HEK293 (cell line): ENCODE results near the gene BEND6.
A peak's percentile ranks its signal among the peaks of the same experiment; 100 is the strongest.

Experiments
- CTCF ChIA-PET: fragments of 350-600 bp; formaldehyde crosslinking; extraction: SDS; loops from one replicate; lab custom pipeline; 2021; ENCODE audit warnings: antibody characterized with exemption; lab: Yijun Ruan, JAX
- POLR2A ChIA-PET: fragments of 300-600 bp; formaldehyde crosslinking; extraction: SDS; loops from one replicate; lab custom pipeline; 2020; ENCODE audit warnings: antibody characterized with exemption, inconsistent platforms; lab: Yijun Ruan, JAX
- H3K27ac ChIP-seq: fragments of 200-500 bp; sonication (Bioruptor generic); 2 replicates; pipeline ENCODE4 v1.5.1; 2014; ENCODE audit warnings: low read depth, low read length, control low read depth, inconsistent platforms; ENCODE audit errors: extremely low read depth
- H3K36me3 ChIP-seq, 2 experiments: fragments of 200-500 bp in 1 of 2; sonication (Bioruptor generic) in 1 of 2; 1 replicate in 1 of 2; 2 replicates in 1 of 2; pipeline ENCODE4 v1.5.1; 2014 to 2017; ENCODE audit warnings: inconsistent platforms in 2 of 2, low read length in 2 of 2; ENCODE audit not compliant: control insufficient read depth in 2 of 2, insufficient read depth in 1 of 2
- H3K4me1 ChIP-seq: fragments of 200-500 bp; sonication (Bioruptor generic); 2 replicates; pipeline ENCODE4 v1.5.1; 2014; ENCODE audit warnings: mild to moderate bottlenecking, low read length, inconsistent platforms; ENCODE audit not compliant: control insufficient read depth, insufficient read depth
- H3K4me3 ChIP-seq: 2 replicates; pipeline ENCODE4 v1.5.1; 2011; ENCODE audit warnings: low read depth, mild to moderate bottlenecking, control low read depth, low read length, moderate library complexity
- H3K9me3 ChIP-seq: fragments of 200-500 bp; sonication (Bioruptor generic); 2 replicates; pipeline ENCODE4 v1.5.1; 2014; ENCODE audit warnings: low read depth, low read length, inconsistent platforms; ENCODE audit not compliant: control insufficient read depth, insufficient read depth
- GLIS1 ChIP-seq: fragments of 450-650 bp; formaldehyde crosslinking; IDR thresholded peaks from 2 replicates; pipeline ENCODE4 v1.5.1; 2016; ENCODE audit warnings: missing biosample characterization, missing genetic modification characterization
- KLF16 ChIP-seq: fragments of 450-650 bp; formaldehyde crosslinking; IDR thresholded peaks from 2 replicates; pipeline ENCODE4 v1.5.1; 2017; ENCODE audit warnings: missing biosample characterization, missing genetic modification characterization
- PRDM1 ChIP-seq: fragments of 450-650 bp; formaldehyde crosslinking; IDR thresholded peaks from 2 replicates; pipeline ENCODE4; 2016; ENCODE audit warnings: missing biosample characterization, missing genetic modification characterization
- PRDM10 ChIP-seq: fragments of 450-650 bp; formaldehyde crosslinking; IDR thresholded peaks from 2 replicates; pipeline ENCODE4 v1.5.1; 2016; ENCODE audit warnings: missing biosample characterization, missing genetic modification characterization
- PRDM6 ChIP-seq: fragments of 450-650 bp; formaldehyde crosslinking; IDR thresholded peaks from 2 replicates; pipeline ENCODE4 v1.5.1; 2017; ENCODE audit warnings: missing biosample characterization, missing genetic modification characterization
- SCRT1 ChIP-seq: fragments of 450-650 bp; formaldehyde crosslinking; IDR thresholded peaks from 2 replicates; pipeline ENCODE4 v1.5.1; 2016; ENCODE audit warnings: missing biosample characterization, missing genetic modification characterization, borderline replicate concordance
- TCF7L2 ChIP-seq: IDR thresholded peaks from 2 replicates; pipeline ENCODE4 v1.6.1; 2011; ENCODE audit warnings: low read depth, mild to moderate bottlenecking, inconsistent platforms, low read length, moderate library complexity, borderline replicate concordance
- ZBTB1 ChIP-seq: fragments of 450-650 bp; formaldehyde crosslinking; IDR thresholded peaks from 2 replicates; pipeline ENCODE4 v1.5.1; 2016; ENCODE audit warnings: missing biosample characterization, missing genetic modification characterization
- ZNF133 ChIP-seq: fragments of 450-650 bp; formaldehyde crosslinking; IDR thresholded peaks from 2 replicates; pipeline ENCODE4 v1.5.1; 2016; ENCODE audit warnings: missing biosample characterization, missing genetic modification characterization
- ZNF155 ChIP-seq: fragments of 450-650 bp; formaldehyde crosslinking; IDR thresholded peaks from 2 replicates; pipeline ENCODE4 v1.5.1; 2016; ENCODE audit warnings: missing biosample characterization, missing genetic modification characterization
- ZNF157 ChIP-seq: fragments of 450-650 bp; formaldehyde crosslinking; IDR thresholded peaks from 2 replicates; pipeline ENCODE4 v1.5.1; 2016; ENCODE audit warnings: missing biosample characterization, missing genetic modification characterization
- ZNF214 ChIP-seq: fragments of 450-650 bp; formaldehyde crosslinking; IDR thresholded peaks from 2 replicates; pipeline ENCODE4 v1.5.1; 2017; ENCODE audit warnings: missing biosample characterization, mild to moderate bottlenecking, missing genetic modification characterization, borderline replicate concordance
- ZNF23 ChIP-seq: fragments of 450-650 bp; formaldehyde crosslinking; IDR thresholded peaks from 2 replicates; pipeline ENCODE4 v1.5.1; 2016; ENCODE audit warnings: missing biosample characterization, missing genetic modification characterization, borderline replicate concordance
- ZNF335 ChIP-seq: fragments of 450-650 bp; formaldehyde crosslinking; conservative IDR thresholded peaks from 2 replicates; pipeline ENCODE4 v1.5.1; 2016; ENCODE audit warnings: missing biosample characterization, missing genetic modification characterization
- ZNF350 ChIP-seq: fragments of 450-650 bp; formaldehyde crosslinking; IDR thresholded peaks from 2 replicates; pipeline ENCODE4 v1.5.0; 2017; ENCODE audit warnings: missing biosample characterization, mild to moderate bottlenecking, missing genetic modification characterization
- ZNF394 ChIP-seq: fragments of 450-650 bp; formaldehyde crosslinking; IDR thresholded peaks from 2 replicates; pipeline ENCODE4 v1.5.1; 2016; ENCODE audit warnings: missing biosample characterization, missing genetic modification characterization, mild to moderate bottlenecking, moderate library complexity, borderline replicate concordance
- ZNF404 ChIP-seq: fragments of 450-650 bp; formaldehyde crosslinking; IDR thresholded peaks from 2 replicates; pipeline ENCODE4 v1.5.1; 2017; ENCODE audit warnings: missing biosample characterization, missing genetic modification characterization
- ZNF488 ChIP-seq: fragments of 450-650 bp; formaldehyde crosslinking; IDR thresholded peaks from 2 replicates; pipeline ENCODE4 v1.5.1; 2016; ENCODE audit warnings: missing biosample characterization, missing genetic modification characterization
- ZNF560 ChIP-seq: fragments of 450-650 bp; formaldehyde crosslinking; IDR thresholded peaks from 2 replicates; pipeline ENCODE4 v1.5.1; 2017; ENCODE audit warnings: missing biosample characterization, missing genetic modification characterization, borderline replicate concordance
- ZNF658 ChIP-seq: fragments of 450-650 bp; formaldehyde crosslinking; IDR thresholded peaks from 2 replicates; pipeline ENCODE4; 2016; ENCODE audit warnings: missing biosample characterization, missing genetic modification characterization
- ZNF660 ChIP-seq: fragments of 450-650 bp; IDR thresholded peaks from 2 replicates; pipeline ENCODE4 v1.5.1; 2018; ENCODE audit warnings: missing biosample characterization, mild to moderate bottlenecking, missing genetic modification characterization
- ZNF76 ChIP-seq: fragments of 450-650 bp; formaldehyde crosslinking; IDR thresholded peaks from 2 replicates; pipeline ENCODE4; 2016; ENCODE audit warnings: low read depth, missing biosample characterization, missing genetic modification characterization, borderline replicate concordance
- ZNF785 ChIP-seq: fragments of 450-650 bp; formaldehyde crosslinking; IDR thresholded peaks from 2 replicates; pipeline ENCODE4 v1.5.1; 2016; ENCODE audit warnings: missing biosample characterization, missing genetic modification characterization
- ZSCAN4 ChIP-seq: fragments of 450-650 bp; formaldehyde crosslinking; IDR thresholded peaks from 2 replicates; pipeline ENCODE4 v1.5.1; 2017; ENCODE audit warnings: missing biosample characterization, missing genetic modification characterization

Gene BEND6

GRCh38 chr6:56940463-56940862, 14.4 kb upstream of the BEND6 start:
- POLR2A ChIA-PET, result no interaction called here

GRCh38 chr6:56940977-56941376, 13.9 kb upstream of the BEND6 start:
- H3K9me3 ChIP-seq, result no peaks in the 10 kb centered on the region
- TF ChIP-seq PRDM1 (tag by site-specific recombination) (no peak), ZNF350 (tag by site-specific recombination) (no peak), ZNF23 (tag by site-specific recombination) (no peak), KLF16 (no peak), ZNF785 (tag by site-specific recombination) (no peak), ZNF133 (tag by site-specific recombination) (no peak), ZNF214 (tag by site-specific recombination) (no peak), ZNF157 (no peak)
- ChIA-PET CTCF (interaction anchor here (0.6 to 1.7 kb wide), 4 partner anchors 11 to 42 kb away, joined by 3 to 7 read pairs (median 5); partner anchors contain the start of gene BEND6), POLR2A (no interaction called here)
- H3K36me3 ChIP-seq, result no peaks in the 10 kb centered on the region
- H3K4me3 ChIP-seq, result no peak overlapping the region
- no peak overlapping the region for H3K27ac ChIP-seq
- H3K4me1 ChIP-seq, result 0 out of 2 replicates have a peak, but pooled peaks cover 4% of the 10 kb centered on the region

More at GRCh38 chr6:56940463-56940862, 14.4 kb upstream of the BEND6 start:
- 0 out of 2 replicates have a peak, but pooled peaks cover 4% of the 10 kb centered on the region for H3K4me1 ChIP-seq
- no peaks in the 10 kb centered on the region for H3K9me3 ChIP-seq
- H3K36me3 ChIP-seq, result no peaks in the 10 kb centered on the region
- H3K27ac ChIP-seq, result no peak overlapping the region
- TF ChIP-seq TCF7L2 (no peak), ZBTB1 (no peak), ZNF394 (tag by site-specific recombination) (0 out of 2 replicates have a peak, but pooled peaks have one; percentile 14), ZSCAN4 (tag by site-specific recombination) (no peak)
- no peak overlapping the region for H3K4me3 ChIP-seq
- CTCF ChIA-PET, result interaction anchor here (0.6 to 1.7 kb wide), 5 partner anchors 12 to 42 kb away, joined by 3 to 7 read pairs (median 5); partner anchors contain the start of gene BEND6

GRCh38 chr6:56944661-56945060, 10.2 kb upstream of the BEND6 start:
- H3K27ac ChIP-seq, result no peak overlapping the region
- ChIA-PET CTCF (interaction anchor here (1.0 kb wide), 1 partner anchor 10 kb away, joined by 3 read pairs; the partner anchor contains the start of gene BEND6), POLR2A (interaction anchor here (0.6 kb wide), 1 partner anchor 56 kb away, joined by 3 read pairs; no protein-coding TSS in a partner anchor)
- no peak overlapping the region for H3K4me3 ChIP-seq
- H3K4me1 ChIP-seq, result no peaks in the 10 kb centered on the region
- H3K36me3 ChIP-seq, result no peaks in the 10 kb centered on the region
- no peaks in the 10 kb centered on the region for H3K9me3 ChIP-seq
- TF ChIP-seq ZNF560 (tag by site-specific recombination), result no peak
- TF ChIP-seq GLIS1, result no peak
- no peak for TF ChIP-seq ZNF658 (tag by site-specific recombination)
- no peak for TF ChIP-seq ZNF488 (tag by site-specific recombination)
- no peak for TF ChIP-seq SCRT1
- no peak for TF ChIP-seq ZNF404 (tag by site-specific recombination)
- no peak for TF ChIP-seq ZNF660 (tag by site-specific recombination)
- TF ChIP-seq ZNF76 (tag by site-specific recombination), result no peak
- no peak for TF ChIP-seq PRDM10 (tag by site-specific recombination)
- no peak for TF ChIP-seq ZNF155 (tag by site-specific recombination)
- no peak for TF ChIP-seq ZNF335
- TF ChIP-seq PRDM6, result no peak
